Measurements from ENCODE around the gene CALB2.

Gene CALB2

DNA sequence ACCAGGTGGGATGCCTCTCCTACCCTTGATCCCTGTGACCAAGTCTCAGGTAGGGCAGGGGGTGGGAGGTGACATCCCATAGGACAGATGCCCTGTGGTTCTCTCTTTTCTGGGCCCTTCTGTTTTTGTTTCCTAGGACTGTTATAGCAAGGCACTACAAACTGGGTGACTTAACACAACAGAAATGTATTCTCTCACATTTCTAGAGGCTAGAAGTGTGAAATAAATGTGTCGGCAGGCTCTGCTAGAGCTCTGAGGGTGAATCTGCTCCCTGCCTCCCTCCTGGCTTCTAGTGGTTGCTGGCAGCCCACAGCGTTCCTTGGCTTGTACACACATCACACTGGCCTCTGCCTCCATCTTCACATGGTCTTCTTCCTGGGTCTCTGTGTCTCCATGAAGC, 12.7 kb downstream of the CALB2 start:
- H3K9me3 ChIP-seq (ENCODE audit: control insufficient read depth, low read depth, low read length): no peaks in the 10 kb centered on the region
- H3K36me3 ChIP-seq (ENCODE audit: control insufficient read depth, low read depth, low read length): no peaks in the 10 kb centered on the region
- no peaks in the 10 kb centered on the region for H3K27me3 ChIP-seq (ENCODE audit: control insufficient read depth, insufficient read depth, low read length)
- H3K4me3 ChIP-seq (ENCODE audit: low read length): no peak overlapping the region
- H3K27ac ChIP-seq (ENCODE audit: low read length): no peak overlapping the region
- no peaks in the 10 kb centered on the region for H3K4me1 ChIP-seq (ENCODE audit: control insufficient read depth, low read depth, low read length)
- H3K9ac ChIP-seq (ENCODE audit: low read length): no peak overlapping the region

GRCh38 chr16:71373073-71373472, 14.6 kb downstream of the CALB2 start:
- Histone ChIP-seq H3K9ac (ENCODE audit: low read length) (no peak overlapping the region), H3K36me3 (ENCODE audit: control insufficient read depth, low read depth, low read length) (no peaks in the 10 kb centered on the region), H3K4me3 (ENCODE audit: low read length) (no peak overlapping the region), H3K27me3 (ENCODE audit: control insufficient read depth, insufficient read depth, low read length) (no peaks in the 10 kb centered on the region), H3K27ac (ENCODE audit: low read length) (no peak overlapping the region), H3K4me1 (ENCODE audit: control insufficient read depth, low read depth, low read length) (no peaks in the 10 kb centered on the region), H3K9me3 (ENCODE audit: control insufficient read depth, low read depth, low read length) (no peaks in the 10 kb centered on the region)

DNA sequence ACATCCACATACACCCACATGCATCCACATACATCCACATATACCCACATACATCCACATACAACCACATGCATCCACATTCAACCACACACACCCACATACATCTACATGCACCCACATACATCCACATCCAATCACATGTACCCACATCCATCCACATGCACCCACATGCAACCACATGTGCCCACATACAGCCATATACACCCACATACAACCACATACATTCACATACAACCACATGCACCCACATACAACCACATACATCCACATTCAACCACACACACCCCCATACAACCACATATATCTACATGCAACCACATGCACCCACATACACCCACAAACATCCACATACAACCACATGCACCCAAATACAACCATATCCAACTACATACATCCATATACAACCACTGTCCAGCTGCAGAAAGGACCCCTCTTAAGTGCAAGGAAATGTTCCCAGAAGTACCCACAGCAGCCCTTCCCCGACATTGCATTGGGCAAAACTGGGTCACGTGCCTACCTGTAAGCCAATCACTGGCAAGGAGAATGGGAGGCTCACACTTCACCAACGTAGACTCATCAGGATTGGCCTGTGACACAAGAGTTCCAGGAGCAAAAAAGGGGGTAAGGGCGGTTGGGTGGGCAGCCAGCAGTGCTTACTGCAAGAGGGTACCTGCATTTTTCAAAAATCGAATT, 18.1 kb downstream of the CALB2 start:
- Histone ChIP-seq H3K36me3 (ENCODE audit: control insufficient read depth, low read depth, low read length) (no peaks in the 10 kb centered on the region), H3K4me3 (ENCODE audit: low read length) (no peak overlapping the region), H3K9ac (ENCODE audit: low read length) (no peak overlapping the region), H3K4me1 (ENCODE audit: control insufficient read depth, low read depth, low read length) (no peaks in the 10 kb centered on the region), H3K27me3 (ENCODE audit: control insufficient read depth, insufficient read depth, low read length) (no peaks in the 10 kb centered on the region), H3K9me3 (ENCODE audit: control insufficient read depth, low read depth, low read length) (no peaks in the 10 kb centered on the region), H3K27ac (ENCODE audit: low read length) (no peak overlapping the region)

- no peaks in the 10 kb centered on the region for H3K36me3 ChIP-seq (ENCODE audit: control insufficient read depth, low read depth, low read length)
- no peaks in the 10 kb centered on the region for H3K9me3 ChIP-seq (ENCODE audit: control insufficient read depth, low read depth, low read length)
- H3K27ac ChIP-seq (ENCODE audit: low read length): no peak overlapping the region
- no peaks in the 10 kb centered on the region for H3K4me1 ChIP-seq (ENCODE audit: control insufficient read depth, low read depth, low read length)
- no peaks in the 10 kb centered on the region for H3K27me3 ChIP-seq (ENCODE audit: control insufficient read depth, insufficient read depth, low read length)
- H3K9ac ChIP-seq (ENCODE audit: low read length): no peak overlapping the region
- H3K4me3 ChIP-seq (ENCODE audit: low read length): no peak overlapping the region
Observed at GRCh38 chr16:71379711-71380110, 21.2 kb downstream of the CALB2 start.

- Histone ChIP-seq H3K9ac (ENCODE audit: low read length) (no peak overlapping the region), H3K36me3 (ENCODE audit: control insufficient read depth, low read depth, low read length) (no peaks in the 10 kb centered on the region), H3K4me3 (ENCODE audit: low read length) (no peak overlapping the region), H3K4me1 (ENCODE audit: control insufficient read depth, low read depth, low read length) (peaks cover 3% of the 10 kb centered on the region), H3K27me3 (ENCODE audit: control insufficient read depth, insufficient read depth, low read length) (no peaks in the 10 kb centered on the region), H3K9me3 (ENCODE audit: control insufficient read depth, low read depth, low read length) (no peaks in the 10 kb centered on the region), H3K27ac (ENCODE audit: low read length) (no peak overlapping the region)
Observed at GRCh38 chr16:71380831-71381230, 22.3 kb downstream of the CALB2 start.

DNA sequence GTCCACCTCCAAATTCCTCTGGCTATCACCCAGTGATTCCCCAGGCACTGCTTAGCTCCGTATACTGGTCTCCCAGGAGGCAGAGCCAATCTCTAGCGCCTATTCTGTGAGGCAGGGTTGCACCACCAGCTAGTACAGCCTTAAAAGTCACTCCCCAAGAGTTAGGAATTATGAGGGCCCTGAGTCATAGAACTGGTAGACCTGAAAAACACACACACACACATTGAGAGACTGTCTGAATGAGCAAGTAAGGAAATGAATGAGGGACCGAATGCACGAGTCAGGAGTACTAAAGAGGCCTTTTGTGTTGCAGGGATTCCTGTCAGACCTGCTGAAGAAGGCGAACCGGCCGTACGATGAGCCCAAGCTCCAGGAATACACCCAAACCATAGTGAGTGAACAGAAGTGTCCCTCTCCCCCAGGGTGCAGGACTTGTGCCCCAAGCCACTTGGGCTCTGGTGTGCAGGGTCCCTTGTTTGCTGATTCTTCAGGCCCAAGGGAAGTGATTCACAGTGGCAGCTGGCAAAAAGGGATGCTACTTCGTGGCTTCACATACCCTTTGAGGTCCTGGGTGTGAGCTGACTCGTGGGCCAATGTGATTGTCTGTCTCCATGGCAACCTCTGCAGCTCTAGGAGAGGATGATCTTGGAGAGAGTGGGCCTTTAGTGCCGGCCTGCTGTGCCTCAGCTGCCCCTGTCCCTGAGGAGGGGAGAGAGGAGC, 24.7 kb downstream of the CALB2 start:
- Histone ChIP-seq H3K9me3 (ENCODE audit: control insufficient read depth, low read depth, low read length) (no peaks in the 10 kb centered on the region), H3K36me3 (ENCODE audit: control insufficient read depth, low read depth, low read length) (no peaks in the 10 kb centered on the region), H3K27ac (ENCODE audit: low read length) (no peak overlapping the region), H3K27me3 (ENCODE audit: control insufficient read depth, insufficient read depth, low read length) (no peaks in the 10 kb centered on the region), H3K4me1 (ENCODE audit: control insufficient read depth, low read depth, low read length) (peaks cover 26% of the 10 kb centered on the region), H3K4me3 (ENCODE audit: low read length) (no peak overlapping the region), H3K9ac (ENCODE audit: low read length) (no peak overlapping the region)

GRCh38 chr16:71384073-71384724, 25.7 kb downstream of the CALB2 start:
- Histone ChIP-seq H3K4me1 (ENCODE audit: control insufficient read depth, low read depth, low read length) (peaks cover 26% of the 10 kb centered on the region), H3K9ac (ENCODE audit: low read length) (no peak overlapping the region), H3K4me3 (ENCODE audit: low read length) (no peak overlapping the region), H3K27ac (ENCODE audit: low read length) (no peak overlapping the region), H3K27me3 (ENCODE audit: control insufficient read depth, insufficient read depth, low read length) (no peaks in the 10 kb centered on the region), H3K9me3 (ENCODE audit: control insufficient read depth, low read depth, low read length) (no peaks in the 10 kb centered on the region), H3K36me3 (ENCODE audit: control insufficient read depth, low read depth, low read length) (no peaks in the 10 kb centered on the region)

DNA sequence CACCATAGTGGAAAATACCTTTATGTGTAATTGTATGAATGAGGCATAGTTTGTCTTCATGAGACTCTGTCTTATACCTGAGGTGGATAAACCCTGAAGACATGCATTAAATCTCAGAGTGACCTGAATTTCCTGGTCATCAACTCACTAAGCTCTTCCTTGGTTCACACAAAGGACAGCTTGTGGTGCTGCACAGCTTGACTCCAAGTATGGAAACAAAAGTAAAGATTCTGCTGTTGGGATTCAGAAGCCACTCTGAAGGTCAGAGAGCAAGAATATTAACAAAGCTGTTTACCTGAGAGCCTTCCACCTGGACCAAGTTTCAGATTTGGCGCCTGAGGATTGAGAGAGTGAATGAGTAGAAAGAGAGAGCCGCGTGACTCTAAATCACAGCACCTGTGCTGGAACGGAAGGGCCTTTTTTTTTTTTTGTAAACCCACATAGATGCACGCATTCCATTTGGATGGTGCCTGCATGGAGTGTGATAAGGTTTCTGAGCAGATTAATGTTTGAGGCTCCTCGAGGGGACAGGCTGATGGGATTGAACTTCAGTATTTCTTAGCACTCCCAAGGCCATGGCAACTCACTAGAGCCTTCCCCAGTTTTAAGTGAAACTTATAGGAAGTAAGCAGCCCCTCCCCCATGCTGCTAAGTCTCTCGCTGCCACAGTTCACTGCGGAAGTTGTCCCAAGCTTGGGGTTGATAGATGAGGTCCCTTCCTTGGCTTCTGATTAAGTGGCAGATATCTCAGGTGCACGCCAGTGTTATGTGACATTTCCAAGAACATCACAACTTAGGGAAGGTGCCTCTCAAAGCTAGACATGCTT, 28.7 kb downstream of the CALB2 start:
- Histone ChIP-seq H3K4me1 (ENCODE audit: control insufficient read depth, low read depth, low read length) (peaks cover 38% of the 10 kb centered on the region), H3K27ac (ENCODE audit: low read length) (peak overlapping the region; percentile 68), H3K4me3 (ENCODE audit: low read length) (peak overlapping the region; percentile 31), H3K36me3 (ENCODE audit: control insufficient read depth, low read depth, low read length) (no peaks in the 10 kb centered on the region), H3K9ac (ENCODE audit: low read length) (peak overlapping the region; percentile 31), H3K27me3 (ENCODE audit: control insufficient read depth, insufficient read depth, low read length) (no peaks in the 10 kb centered on the region), H3K9me3 (ENCODE audit: control insufficient read depth, low read depth, low read length) (no peaks in the 10 kb centered on the region)

GRCh38 chr16:71389330-71389729, 30.8 kb downstream of the CALB2 start:
- H3K27ac ChIP-seq (ENCODE audit: low read length): no peak overlapping the region
- H3K4me1 ChIP-seq (ENCODE audit: control insufficient read depth, low read depth, low read length): peaks cover 38% of the 10 kb centered on the region
- H3K27me3 ChIP-seq (ENCODE audit: control insufficient read depth, insufficient read depth, low read length): no peaks in the 10 kb centered on the region
- H3K36me3 ChIP-seq (ENCODE audit: control insufficient read depth, low read depth, low read length): no peaks in the 10 kb centered on the region
- H3K9ac ChIP-seq (ENCODE audit: low read length): no peak overlapping the region
- no peak overlapping the region for H3K4me3 ChIP-seq (ENCODE audit: low read length)
- no peaks in the 10 kb centered on the region for H3K9me3 ChIP-seq (ENCODE audit: control insufficient read depth, low read depth, low read length)

DNA sequence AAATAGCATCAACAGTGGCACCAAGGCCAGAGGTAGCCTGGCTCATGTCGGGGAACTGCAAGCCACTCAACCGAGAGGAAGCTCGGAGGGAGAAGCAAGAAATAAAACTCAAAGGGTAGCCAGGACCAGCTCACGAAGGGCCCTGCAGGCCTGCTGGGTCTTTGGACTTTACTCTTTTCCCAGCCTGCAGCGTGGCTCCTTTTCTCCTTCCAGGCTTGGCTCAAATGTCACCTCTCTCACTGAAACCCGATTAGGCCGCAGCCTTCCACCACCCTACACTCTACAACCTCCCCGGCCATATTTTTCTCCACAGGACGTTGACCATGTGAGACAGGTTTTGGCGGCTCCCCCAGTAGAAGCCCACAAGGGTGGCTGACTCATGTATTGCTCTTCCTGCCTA, 38.1 kb downstream of the CALB2 start:
- Histone ChIP-seq H3K4me3 (ENCODE audit: low read length) (no peak overlapping the region), H3K4me1 (ENCODE audit: control insufficient read depth, low read depth, low read length) (peaks cover 6% of the 10 kb centered on the region), H3K27me3 (ENCODE audit: control insufficient read depth, insufficient read depth, low read length) (no peaks in the 10 kb centered on the region), H3K9me3 (ENCODE audit: control insufficient read depth, low read depth, low read length) (no peaks in the 10 kb centered on the region), H3K27ac (ENCODE audit: low read length) (no peak overlapping the region), H3K9ac (ENCODE audit: low read length) (no peak overlapping the region), H3K36me3 (ENCODE audit: control insufficient read depth, low read depth, low read length) (no peaks in the 10 kb centered on the region)

DNA sequence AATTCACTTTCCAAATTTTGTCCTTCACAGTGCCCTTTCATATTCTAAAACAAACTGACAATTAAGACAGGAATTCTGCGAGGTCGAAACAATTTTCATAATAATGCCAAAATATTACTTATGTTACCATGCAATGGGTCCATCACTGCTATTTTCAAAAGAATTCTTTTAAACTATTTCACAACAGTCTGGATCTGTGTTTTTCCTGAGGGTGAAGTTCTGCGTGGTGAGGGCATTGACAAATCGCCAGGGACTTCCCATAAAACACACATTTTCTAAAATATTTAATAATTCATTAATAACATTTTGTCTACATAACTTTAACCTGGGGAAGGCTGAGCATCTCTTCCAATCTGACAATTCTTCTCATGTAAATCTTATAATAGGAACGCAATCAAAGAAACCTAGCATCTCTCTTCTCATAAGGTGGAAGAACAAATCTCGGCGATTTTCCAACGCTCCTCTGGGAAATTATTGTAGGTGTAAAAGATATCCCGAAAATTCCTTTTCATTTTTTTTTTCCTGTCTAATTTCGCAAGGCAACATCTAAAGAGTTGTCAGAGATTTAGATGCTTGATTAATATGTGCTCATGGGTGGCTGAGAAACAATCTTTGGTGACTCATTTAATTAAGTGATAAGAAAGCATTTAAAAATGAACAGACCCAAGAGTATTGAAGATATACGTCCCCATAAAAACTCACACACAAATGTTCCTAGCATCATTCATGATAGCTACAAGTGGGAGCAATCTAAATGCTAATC, 41.5 kb downstream of the CALB2 start:
- Histone ChIP-seq H3K27ac (ENCODE audit: low read length) (no peak overlapping the region), H3K27me3 (ENCODE audit: control insufficient read depth, insufficient read depth, low read length) (no peaks in the 10 kb centered on the region), H3K4me1 (ENCODE audit: control insufficient read depth, low read depth, low read length) (peaks cover 6% of the 10 kb centered on the region), H3K4me3 (ENCODE audit: low read length) (no peak overlapping the region), H3K9me3 (ENCODE audit: control insufficient read depth, low read depth, low read length) (no peaks in the 10 kb centered on the region), H3K36me3 (ENCODE audit: control insufficient read depth, low read depth, low read length) (no peaks in the 10 kb centered on the region), H3K9ac (ENCODE audit: low read length) (no peak overlapping the region)
